SK-MEL-5 (cell line): Measurements from ENCODE around the gene ITGA6. TPM values are rescaled to one million over a fixed set of nuclear protein-coding genes. Genes with fewer than 3 reads are reported as not detected.

Source experiments
- DNase-seq: peaks from one replicate; pipeline ENCODE4 v3.0.0-alpha.2; 2016; ENCODE audit warnings: low read depth, low spot score
- in situ Hi-C: cut with HindIII; loops from 2 replicates; pipeline ENCODE4 v1.10.0; 2016; ENCODE audit warnings: low sequenced_read_pairs, high pct_unique_total_duplicates, low pct_unique_long_range_greater_than_20kb
- total RNA-seq: library from RNA; depleted of rRNA; stranded (reverse); fragments of >200 nt; shearing (Covaris generic); gene quantifications from 2 replicates; pipeline ENCODE4 v1.2.3, GENCODE V29; 2014

ITGA6 gene
- total RNA-seq, 1 experiment from 2014 or later = 61.5 TPM

- in situ Hi-C loops = no loop called here
- no peak for DNase-seq
These were observed 7.6 kb downstream of the ITGA6 start for GRCh38 chr2:172434821-172435605.

DNA sequence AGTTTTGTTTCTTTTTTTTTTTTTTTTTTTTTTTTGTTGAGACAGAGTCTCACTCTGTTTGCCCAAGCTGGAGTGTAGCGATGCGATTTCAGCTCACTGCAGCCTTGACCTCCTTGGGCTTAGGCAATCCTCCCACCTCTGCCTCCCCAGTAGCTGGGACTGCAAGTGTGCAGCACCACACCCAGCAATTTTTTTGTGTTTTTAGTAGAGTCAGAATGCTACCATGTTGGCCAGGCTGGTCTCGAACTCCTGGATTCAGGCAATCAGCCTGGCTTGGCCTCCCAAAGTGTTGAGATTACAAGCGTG is 8.2 kb downstream of the ITGA6 start:
- in situ Hi-C loops = no loop called here
- no peak for DNase-seq

- in situ Hi-C loops = no loop called here
- DNase-seq = no peak
These were observed 9.5 kb downstream of the ITGA6 start for GRCh38 chr2:172436889-172437288.

GRCh38 chr2:172437419-172438341 is 10.3 kb downstream of the ITGA6 start:
- in situ Hi-C loops = no loop called here
- DNase-seq = no peak

GRCh38 chr2:172438741-172439508 is 11.5 kb downstream of the ITGA6 start:
- in situ Hi-C loops = no loop called here
- no peak for DNase-seq

DNA sequence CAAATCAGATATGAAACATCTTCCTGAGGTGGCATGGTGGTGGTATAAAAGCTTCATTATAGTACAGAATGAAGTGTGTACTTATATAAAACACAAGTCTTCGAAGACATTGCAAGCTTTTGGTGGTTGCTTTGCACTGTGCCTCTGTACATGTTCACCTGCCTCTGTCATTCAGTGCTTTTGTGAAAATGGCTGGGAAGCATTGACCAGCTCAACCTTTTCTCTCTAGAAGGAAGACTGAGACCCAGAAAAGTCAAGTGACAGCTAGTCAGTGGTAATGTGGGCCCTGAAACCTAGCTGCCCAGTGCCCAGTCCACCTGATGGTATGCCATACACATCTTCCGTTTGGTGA is 12.1 kb downstream of the ITGA6 start:
- in situ Hi-C loops = no loop called here
- no peak for DNase-seq

GRCh38 chr2:172439911-172440310 is 12.5 kb downstream of the ITGA6 start:
- in situ Hi-C loops = no loop called here
- no peak for DNase-seq

GRCh38 chr2:172440795-172441194 is 13.4 kb downstream of the ITGA6 start:
- no peak for DNase-seq
- in situ Hi-C loops = no loop called here

GRCh38 chr2:172442072-172442895 is 14.9 kb downstream of the ITGA6 start:
- in situ Hi-C loops = no loop called here
- DNase-seq = peak; percentile 56

- DNase-seq = no peak
- in situ Hi-C loops = no loop called here
These were observed 18.5 kb downstream of the ITGA6 start for GRCh38 chr2:172445851-172446250.

DNA sequence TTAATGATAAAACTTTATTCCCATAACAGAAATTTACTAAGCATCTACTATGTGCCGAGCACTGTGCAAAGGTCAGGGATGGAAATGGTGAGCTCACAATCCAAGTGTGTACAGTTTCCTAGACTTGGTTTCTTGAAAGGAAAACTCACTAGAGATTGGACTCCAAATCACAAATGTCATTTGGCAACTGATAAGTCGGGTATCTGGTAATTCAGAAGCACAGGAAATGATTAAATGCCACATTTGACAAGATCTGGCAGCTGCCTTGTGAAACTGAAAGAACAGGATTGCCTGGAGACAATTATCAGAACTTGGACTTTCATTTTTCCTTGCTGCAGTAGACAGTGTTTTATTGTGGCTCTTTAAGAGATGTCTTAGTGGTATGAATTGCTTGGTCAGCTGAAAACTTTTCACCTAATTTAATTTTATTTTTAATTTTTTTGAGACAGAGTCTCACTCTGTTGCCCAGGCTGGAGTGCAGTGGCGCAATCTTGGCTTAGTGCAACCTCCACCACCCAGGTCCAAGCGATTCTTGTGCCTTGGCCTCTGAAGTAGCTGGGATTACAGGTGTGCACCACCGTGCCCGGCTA is 19.2 kb downstream of the ITGA6 start:
- in situ Hi-C loops = no loop called here
- DNase-seq = peak; percentile 58

DNA sequence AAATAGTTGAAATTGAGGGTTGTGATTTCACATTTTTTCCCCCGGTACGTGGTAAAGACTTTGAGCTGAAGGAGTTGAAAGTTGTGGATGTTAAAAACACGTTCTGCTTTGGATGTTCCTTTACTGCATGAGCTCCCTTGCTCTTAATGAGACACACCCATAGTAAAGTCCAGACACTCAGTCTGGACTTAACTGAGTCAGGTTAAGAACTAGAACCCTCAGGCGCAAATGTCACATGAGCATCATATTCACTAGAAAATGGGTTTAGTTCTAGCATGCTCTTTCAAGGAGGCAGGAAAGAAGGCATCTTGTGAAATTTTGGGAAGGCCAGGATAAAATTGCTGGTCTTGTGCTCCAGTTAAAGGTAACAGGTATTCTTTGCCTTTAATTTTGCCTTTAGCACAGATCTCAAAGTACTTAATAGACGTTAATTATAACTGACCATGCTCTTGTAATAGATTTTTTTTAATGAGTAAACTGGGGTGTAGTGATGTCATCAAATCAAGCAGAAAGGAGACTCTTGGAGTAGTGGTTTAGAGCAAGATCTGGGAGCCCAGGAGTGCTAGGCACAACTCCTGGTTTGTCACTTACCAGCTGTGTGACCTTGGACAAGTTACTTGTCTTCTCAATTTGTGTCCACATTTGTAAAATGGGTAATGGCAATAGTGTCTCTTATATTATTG is 20.6 kb downstream of the ITGA6 start:
- no peak for DNase-seq
- in situ Hi-C loops = no loop called here

DNA sequence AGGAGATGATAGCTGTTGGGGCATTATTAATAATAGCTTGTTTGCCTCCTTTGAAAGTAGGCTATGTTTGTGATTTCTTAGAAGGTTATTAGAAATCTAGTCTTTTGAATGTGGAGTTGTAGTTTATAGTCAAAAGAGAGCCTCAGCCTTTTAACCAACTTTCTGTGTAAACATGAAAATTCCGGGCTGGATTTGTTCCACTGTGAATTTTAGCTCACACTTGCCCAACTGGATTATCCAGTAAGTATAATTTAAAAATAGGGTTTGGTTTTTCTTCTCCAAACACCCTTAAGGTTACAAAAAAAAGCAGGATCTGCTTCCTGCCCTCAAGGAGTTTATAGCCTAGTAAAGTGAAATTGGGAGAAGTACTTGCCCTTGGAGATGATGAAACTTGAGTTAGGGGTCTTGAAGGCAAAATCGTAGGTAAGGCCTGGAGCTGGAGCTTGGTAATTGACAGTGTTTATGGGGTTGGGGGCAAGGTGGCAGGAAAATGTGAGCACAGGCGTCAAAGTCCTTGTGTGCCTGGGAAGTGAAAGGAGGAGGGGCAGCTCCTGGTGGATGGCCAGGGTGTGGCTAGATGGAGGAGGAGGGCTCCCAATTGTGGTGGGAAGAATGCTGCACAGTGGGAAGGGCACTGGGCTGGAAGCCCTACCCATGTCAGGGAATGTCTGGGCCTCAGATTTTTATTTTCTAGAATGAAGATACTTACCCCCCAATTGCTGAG is 21.3 kb downstream of the ITGA6 start:
- in situ Hi-C loops = no loop called here
- no peak for DNase-seq

GRCh38 chr2:172449911-172450550 is 22.6 kb downstream of the ITGA6 start:
- DNase-seq = no peak
- in situ Hi-C loops = no loop called here

GRCh38 chr2:172451923-172452322 is 24.5 kb downstream of the ITGA6 start:
- no peak for DNase-seq
- in situ Hi-C loops = no loop called here

DNA sequence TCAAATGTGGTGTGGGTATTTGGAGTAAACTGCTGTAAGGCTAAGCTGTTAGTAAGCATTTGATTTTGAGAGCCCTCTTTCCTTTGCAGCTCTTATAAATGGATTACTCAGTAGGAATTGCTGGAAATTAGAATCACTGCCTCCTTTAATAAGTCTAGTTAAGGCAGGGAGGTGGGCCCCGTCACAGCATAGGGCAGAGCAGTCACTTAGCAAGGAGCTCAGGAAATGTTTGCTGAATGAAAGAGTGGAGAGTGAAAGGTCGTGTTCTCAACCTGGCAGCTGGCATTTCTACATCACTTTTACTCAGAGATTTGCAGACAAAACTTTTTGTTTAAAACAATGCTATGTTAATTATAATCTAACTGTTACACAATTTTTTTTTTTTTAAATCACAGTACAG is 25.5 kb downstream of the ITGA6 start:
- in situ Hi-C loops = no loop called here
- no peak for DNase-seq
